ENCODE results near the gene FOXD2.
"Not testable (repeated sequence)": the region's sequence is repeated elsewhere in the genome, so short reads cannot be mapped to it uniquely, and the experiment has no call there.

FOXD2 gene

DNA sequence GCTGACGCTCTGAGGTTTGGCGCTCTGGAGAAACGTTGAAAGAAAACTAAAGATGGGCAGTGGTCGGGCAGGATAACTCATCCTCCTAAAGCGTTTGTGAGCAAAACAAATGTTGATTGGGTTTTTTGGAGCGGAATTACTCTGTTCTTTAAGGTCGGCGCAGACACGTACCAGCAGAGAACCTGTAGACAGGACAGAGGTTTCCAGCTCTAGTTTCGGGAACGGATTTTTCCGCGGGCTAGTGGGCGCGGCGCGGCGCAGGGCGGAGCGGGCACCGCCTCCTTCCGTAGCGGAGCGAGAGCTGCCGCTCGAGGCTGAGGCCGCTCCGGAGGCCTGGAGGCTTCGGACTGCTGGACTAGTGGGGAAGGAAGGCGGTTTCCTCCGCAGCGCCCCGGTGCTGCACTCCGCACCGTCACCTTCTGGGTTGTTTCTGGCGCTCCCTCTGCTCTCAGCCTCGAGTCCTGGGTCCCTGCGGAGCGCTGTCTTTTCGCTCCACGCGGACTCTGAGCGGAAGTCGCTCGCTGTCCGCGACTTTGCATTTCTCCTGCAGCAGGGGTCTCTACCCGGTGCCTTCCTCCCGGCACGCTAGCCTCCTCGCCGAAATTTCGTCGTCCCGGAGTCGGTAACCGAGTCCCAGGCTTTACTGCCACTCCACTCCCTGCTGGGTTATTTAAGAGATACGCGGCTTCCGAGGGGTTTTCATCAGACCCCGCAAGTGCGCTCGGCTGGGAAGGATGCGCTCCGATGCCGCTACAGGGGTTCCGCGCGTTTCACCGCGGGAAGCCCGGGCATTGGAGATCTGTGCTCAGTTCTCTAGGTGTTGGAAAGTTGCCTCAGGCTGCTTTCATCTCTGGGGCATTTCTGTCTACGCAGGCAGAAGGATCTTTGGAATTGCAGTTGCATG lies 7.0 kb downstream of the FOXD2 start:
- DNase-seq (ENCODE audit: low read depth) = no peak
- H3K4me3 ChIP-seq (ENCODE audit: low read length) = no peak overlapping the region; the same call in 1 of the 2 replicates
- TF ChIP-seq, protein P1, sequence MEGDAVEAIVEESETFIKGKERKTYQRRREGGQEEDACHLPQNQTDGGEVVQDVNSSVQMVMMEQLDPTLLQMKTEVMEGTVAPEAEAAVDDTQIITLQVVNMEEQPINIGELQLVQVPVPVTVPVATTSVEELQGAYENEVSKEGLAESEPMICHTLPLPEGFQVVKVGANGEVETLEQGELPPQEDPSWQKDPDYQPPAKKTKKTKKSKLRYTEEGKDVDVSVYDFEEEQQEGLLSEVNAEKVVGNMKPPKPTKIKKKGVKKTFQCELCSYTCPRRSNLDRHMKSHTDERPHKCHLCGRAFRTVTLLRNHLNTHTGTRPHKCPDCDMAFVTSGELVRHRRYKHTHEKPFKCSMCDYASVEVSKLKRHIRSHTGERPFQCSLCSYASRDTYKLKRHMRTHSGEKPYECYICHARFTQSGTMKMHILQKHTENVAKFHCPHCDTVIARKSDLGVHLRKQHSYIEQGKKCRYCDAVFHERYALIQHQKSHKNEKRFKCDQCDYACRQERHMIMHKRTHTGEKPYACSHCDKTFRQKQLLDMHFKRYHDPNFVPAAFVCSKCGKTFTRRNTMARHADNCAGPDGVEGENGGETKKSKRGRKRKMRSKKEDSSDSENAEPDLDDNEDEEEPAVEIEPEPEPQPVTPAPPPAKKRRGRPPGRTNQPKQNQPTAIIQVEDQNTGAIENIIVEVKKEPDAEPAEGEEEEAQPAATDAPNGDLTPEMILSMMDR (conservative IDR thresholded peaks at IDR 0.05; ENCODE audit: low read length) = no peak

DNA sequence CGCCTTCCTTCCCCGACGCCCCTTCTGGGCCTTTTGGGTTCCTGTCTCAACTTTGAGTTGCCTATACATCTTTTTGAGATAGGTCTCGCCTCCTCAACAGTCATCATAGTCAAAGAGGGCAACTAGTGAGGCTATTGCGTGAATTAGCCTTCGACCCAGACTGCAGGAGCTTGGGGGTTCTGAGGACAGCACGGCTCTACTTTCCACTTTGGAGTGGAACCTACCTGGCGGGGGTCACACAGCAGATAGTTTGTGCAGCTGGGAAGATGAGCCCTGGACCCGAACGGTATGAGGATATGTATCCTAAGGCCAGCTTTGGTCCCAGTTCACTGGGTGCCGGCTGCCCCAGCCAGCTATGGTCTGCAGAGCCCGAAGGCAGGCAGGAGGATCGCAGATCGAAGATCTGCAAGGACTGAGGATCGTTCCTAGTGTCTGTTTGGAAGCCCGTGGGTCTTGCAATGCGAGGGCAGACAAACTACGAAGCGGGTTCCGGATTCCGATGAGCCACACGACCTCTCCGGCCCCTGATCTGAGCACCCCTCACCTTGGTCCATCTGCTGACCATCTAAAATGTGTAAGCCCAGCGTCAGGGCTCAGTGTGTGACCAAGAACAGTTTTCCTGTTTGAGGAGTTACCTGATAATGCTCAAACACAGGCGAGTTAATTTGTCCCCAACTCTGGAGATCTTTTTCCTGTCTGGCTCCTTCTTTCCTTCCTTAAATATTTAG lies 8.1 kb downstream of the FOXD2 start:
- TF ChIP-seq, protein P1 (conservative IDR thresholded peaks at IDR 0.05; ENCODE audit: low read length) = no peak
- H3K4me3 ChIP-seq (ENCODE audit: low read length) = no peak overlapping the region
- no peak for DNase-seq (ENCODE audit: low read depth)

DNA sequence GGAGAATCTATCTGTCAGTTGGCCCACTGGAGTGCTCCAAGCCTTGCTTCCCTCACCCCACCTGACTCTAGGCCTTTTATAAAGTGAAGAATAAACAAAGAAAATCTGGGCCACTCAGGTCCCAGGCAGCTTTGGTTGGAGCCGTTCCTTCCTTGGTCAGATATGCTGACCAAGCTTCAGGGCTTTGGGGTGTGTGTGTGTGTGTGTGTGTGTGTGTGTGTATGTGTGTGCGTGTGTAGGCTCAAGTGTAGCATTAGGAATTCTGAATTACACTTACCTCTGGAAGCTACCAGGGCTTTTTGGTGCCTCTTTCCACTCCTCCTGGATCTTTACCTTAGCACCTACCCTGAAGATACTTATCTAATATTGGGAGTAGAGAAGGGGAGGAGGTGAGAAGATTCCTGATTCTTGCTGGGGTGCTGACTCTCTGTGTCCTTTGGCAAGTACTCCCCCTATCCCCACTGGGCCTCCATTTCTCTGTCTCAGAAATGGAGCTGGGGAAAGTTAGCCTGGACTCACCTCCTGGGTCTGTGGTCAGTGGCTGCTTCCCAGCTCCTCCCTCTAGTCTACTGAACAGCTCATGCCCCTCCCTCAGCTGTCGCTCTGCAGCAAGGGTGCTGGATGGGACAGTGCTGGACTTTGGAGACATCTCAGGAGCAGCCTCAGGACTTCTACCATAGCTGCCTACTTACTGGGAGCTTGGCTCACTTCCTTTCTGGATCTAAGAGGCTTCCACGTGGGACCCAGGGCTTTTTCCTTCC lies 10.8 kb downstream of the FOXD2 start:
- TF ChIP-seq, protein P1 (conservative IDR thresholded peaks at IDR 0.05; ENCODE audit: low read length) = no peak
- H3K4me3 ChIP-seq (ENCODE audit: low read length) = no peak overlapping the region
- no peak for DNase-seq (ENCODE audit: low read depth)

DNA sequence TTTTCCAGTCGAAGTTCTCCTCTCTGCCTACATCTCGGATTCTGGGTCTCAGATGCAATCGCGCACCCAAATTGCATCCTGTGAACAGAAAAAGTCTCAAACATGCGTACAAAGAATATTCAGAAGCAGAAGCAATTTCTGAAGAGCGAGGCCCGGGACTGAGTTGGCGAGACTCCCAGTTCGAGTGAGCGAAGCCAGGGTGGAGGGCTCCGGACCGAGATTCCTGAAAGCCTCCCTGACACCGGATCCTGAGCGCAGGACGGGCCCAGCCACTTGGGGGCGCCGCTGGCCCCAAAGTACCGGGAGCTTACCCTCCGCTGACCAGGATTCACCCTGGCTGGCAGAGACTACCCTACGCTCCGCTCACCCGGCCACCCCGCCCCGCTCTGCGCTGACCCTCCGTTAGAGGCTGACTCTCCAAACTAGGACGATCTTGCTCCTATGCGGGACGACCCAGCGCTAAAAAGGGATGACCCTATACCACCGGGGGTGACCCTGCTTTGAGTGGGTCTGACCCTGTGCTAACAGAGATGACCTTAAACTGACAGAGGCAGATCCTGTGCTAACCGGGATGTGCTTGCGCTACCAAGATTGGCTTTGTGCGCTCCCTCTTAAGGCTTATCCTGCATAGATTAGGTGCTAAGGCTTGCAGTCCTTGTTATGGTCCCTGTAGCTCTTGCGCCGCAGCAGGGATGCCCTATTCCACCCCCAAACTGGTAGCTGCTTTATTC lies 12.1 kb downstream of the FOXD2 start:
- TF ChIP-seq, protein P1 (conservative IDR thresholded peaks at IDR 0.05; ENCODE audit: low read length) = peak; percentile 54
- DNase-seq (ENCODE audit: low read depth) = no peak
- no peak overlapping the region for H3K4me3 ChIP-seq (ENCODE audit: low read length)

DNA sequence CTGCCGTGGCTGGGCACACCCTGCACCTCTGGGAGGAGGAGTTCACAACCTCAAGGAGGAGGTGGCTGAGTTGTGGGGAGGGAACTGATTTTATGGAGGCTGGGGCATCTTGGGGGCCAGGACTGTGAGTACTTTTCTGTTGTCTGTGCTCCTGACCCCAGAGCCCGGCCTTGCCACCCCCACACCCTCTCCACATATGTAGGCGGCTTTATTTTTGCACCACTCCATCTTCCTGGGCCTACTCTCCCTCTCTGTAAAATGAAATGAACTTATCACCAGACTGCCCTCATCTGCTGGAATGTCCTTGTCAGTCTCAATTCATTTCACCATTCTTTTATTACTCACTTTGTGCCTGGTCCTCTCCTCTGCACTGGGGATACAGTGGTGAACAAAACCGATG lies 12.8 kb downstream of the FOXD2 start:
- TF ChIP-seq, protein P1 (conservative IDR thresholded peaks at IDR 0.05; ENCODE audit: low read length) = no peak
- DNase-seq (ENCODE audit: low read depth) = no peak
- H3K4me3 ChIP-seq (ENCODE audit: low read length) = no peak overlapping the region

DNA sequence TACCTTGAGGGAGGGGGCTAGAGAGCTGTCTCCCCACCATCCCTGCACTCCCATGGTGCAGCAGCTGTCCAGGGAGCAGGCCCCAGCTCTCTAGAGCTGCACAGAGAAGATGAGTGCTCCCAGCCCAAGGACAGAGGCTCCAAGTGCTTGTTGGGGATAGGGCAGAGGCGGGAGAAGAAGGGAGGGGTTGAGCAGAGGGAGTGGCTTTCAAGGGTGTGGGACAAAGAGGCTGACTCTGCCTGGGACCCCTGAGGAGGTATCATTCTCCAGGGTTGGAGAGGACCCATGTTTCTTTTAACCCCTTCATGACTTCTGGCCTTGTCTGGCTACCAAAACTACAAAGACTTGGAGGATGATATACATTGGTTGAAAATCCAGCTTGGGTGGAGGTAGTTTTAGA lies 14.6 kb downstream of the FOXD2 start:
- DNase-seq (ENCODE audit: low read depth) = no peak
- no peak overlapping the region for H3K4me3 ChIP-seq (ENCODE audit: low read length)
- TF ChIP-seq, protein P1 (conservative IDR thresholded peaks at IDR 0.05; ENCODE audit: low read length) = no peak

DNA sequence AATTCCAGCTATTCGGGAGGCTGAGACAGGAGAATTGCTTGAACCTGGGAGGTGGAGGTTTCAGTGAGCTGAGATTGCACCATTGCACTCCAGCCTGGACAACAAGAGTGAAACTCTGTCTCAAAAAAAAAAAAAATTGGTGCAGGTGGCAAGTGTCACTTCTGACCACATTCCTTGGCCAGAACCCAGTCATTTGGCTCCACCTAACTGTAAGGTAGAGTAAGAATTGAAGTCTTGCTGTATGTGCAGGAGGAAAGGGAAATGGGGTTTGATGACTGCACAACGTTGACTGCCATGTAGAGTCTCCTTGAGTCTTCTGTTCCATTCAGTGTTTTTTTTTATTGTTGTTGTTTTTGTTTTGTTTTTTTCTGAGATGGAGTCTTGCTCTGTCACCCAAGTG lies 16.1 kb downstream of the FOXD2 start:
- H3K4me3 ChIP-seq (ENCODE audit: low read length); DNase-seq (ENCODE audit: low read depth): not testable (repeated sequence)

Measured in AG10803 (cell line).